ENCODE measurements around the gene ADAMTS19.

Gene ADAMTS19

GRCh38 chr5:129698661-129699060 lies 238.6 kb downstream of the ADAMTS19 start:
- Histone ChIP-seq H3K27ac (replicated peaks) (no peak overlapping the region), H3K27me3 (ENCODE audit: insufficient read depth, poor library complexity, severe bottlenecking) (no peaks in the 10 kb centered on the region), H3K4me3 (replicated peaks; ENCODE audit: insufficient read depth, low read length) (no peak overlapping the region)
- no peak for TF ChIP-seq POLR2AphosphoS5 (IDR thresholded peaks at IDR 0.05; ENCODE audit: low read depth)
- TF ChIP-seq CTCF (IDR thresholded peaks at IDR 0.05; ENCODE audit: insufficient read depth, low read length): no peak
- TF ChIP-seq GABPA (IDR thresholded peaks at IDR 0.05; ENCODE audit: low read depth): no peak
- no peak for TF ChIP-seq REST (IDR thresholded peaks at IDR 0.05; ENCODE audit: insufficient replicate concordance, low read depth)
- no peak for TF ChIP-seq SPI1 (IDR thresholded peaks at IDR 0.05; ENCODE audit: borderline replicate concordance, low read depth)
- no peak for DNase-seq (ENCODE audit: low read depth in 1 of 2, low spot score in 1 of 2)

- TF ChIP-seq REST (IDR thresholded peaks at IDR 0.05; ENCODE audit: insufficient replicate concordance, low read depth): no peak
- TF ChIP-seq GABPA (IDR thresholded peaks at IDR 0.05; ENCODE audit: low read depth): no peak
- TF ChIP-seq POLR2AphosphoS5 (IDR thresholded peaks at IDR 0.05; ENCODE audit: low read depth): no peak
- no peak for TF ChIP-seq SPI1 (IDR thresholded peaks at IDR 0.05; ENCODE audit: borderline replicate concordance, low read depth)
- no peak for TF ChIP-seq CTCF (IDR thresholded peaks at IDR 0.05; ENCODE audit: insufficient read depth, low read length)
- H3K27me3 ChIP-seq (ENCODE audit: insufficient read depth, poor library complexity, severe bottlenecking): no peaks in the 10 kb centered on the region
- H3K27ac ChIP-seq (replicated peaks): no peak overlapping the region
- no peak for DNase-seq (ENCODE audit: low read depth in 1 of 2, low spot score in 1 of 2)
- H3K4me3 ChIP-seq (replicated peaks; ENCODE audit: insufficient read depth, low read length): no peak overlapping the region
These were observed 256.1 kb downstream of the ADAMTS19 start for GRCh38 chr5:129716235-129716634.

GRCh38 chr5:129716651-129717050 lies 256.6 kb downstream of the ADAMTS19 start:
- Histone ChIP-seq H3K27me3 (ENCODE audit: insufficient read depth, poor library complexity, severe bottlenecking) (no peaks in the 10 kb centered on the region), H3K27ac (replicated peaks) (no peak overlapping the region), H3K4me3 (replicated peaks; ENCODE audit: insufficient read depth, low read length) (no peak overlapping the region)
- TF ChIP-seq GABPA (IDR thresholded peaks at IDR 0.05; ENCODE audit: low read depth) (no peak), CTCF (IDR thresholded peaks at IDR 0.05; ENCODE audit: insufficient read depth, low read length) (no peak), SPI1 (IDR thresholded peaks at IDR 0.05; ENCODE audit: borderline replicate concordance, low read depth) (no peak), REST (IDR thresholded peaks at IDR 0.05; ENCODE audit: insufficient replicate concordance, low read depth) (no peak), POLR2AphosphoS5 (IDR thresholded peaks at IDR 0.05; ENCODE audit: low read depth) (no peak)
- DNase-seq (ENCODE audit: low read depth in 1 of 2, low spot score in 1 of 2): no peak
